ENCODE data around the gene CBLL1. TPM values are rescaled to one million over a fixed set of nuclear protein-coding genes. Genes with fewer than 3 reads are reported as not detected.

CBLL1 gene
- total and polyA plus RNA-seq, 7 donors: 10.1 to 32.6 (median 23.2) TPM

- no peak for TF ChIP-seq CTCF (IDR thresholded peaks at IDR 0.05)
- 89 to 96% (median 94%) methylated on average over 7 of the region's 7 CpGs for whole genome bisulfite sequencing, 3 donors
- Histone ChIP-seq H3K4me1 (peaks cover 13% of the 10 kb centered on the region), H3K27me3 (ENCODE audit: insufficient read depth in 3 of 3, low read length in 2 of 3) (no peaks in the 10 kb centered on the region), H3K36me3 (ENCODE audit: insufficient read depth in 1 of 2, low read depth in 1 of 2) (peaks cover 0 to 75% of the 10 kb centered on the region in 2 donors), H3K4me3 (no peak overlapping the region), H3K9me3 (no peaks in the 10 kb centered on the region), H3K27ac (no peak overlapping the region)
- ATAC-seq (no peak), DNase-seq (no peak)
- intact Hi-C loops (cut with DNase I): no loop called here
Observed at GRCh38 chr7:107751113-107751512, 7.2 kb downstream of the CBLL1 start.

DNA sequence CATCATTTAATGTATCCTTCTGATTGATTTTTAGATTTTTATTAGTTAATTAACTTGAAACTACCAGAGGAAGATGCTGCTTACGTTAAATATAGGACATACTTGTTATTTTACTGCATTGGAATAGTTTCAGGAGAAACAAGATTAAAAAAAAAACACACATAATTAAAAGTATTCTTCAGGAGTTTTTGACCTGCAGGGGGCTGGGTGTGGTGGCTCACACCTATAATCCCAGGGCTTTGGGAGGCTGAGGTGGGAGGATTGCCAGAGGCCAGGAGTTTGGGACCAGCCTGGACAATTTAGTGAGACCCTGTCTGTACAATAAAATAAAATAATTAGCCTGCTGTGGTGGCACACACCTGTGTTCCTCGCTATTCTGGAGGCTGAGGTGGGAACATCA, 10.7 kb downstream of the CBLL1 start:
- intact Hi-C loops (cut with DNase I): no loop called here
- no peaks in the 10 kb centered on the region for H3K9me3 ChIP-seq
- H3K4me1 ChIP-seq: no peaks in the 10 kb centered on the region
- 93 to 100% (median 97%) methylated on average over 2 of the region's 2 CpGs for WGBS, 3 donors
- no peaks in the 10 kb centered on the region for H3K27me3 ChIP-seq (ENCODE audit: insufficient read depth in 3 of 3, low read length in 2 of 3)
- peaks cover 7 to 100% of the 10 kb centered on the region in 2 donors for H3K36me3 ChIP-seq (ENCODE audit: insufficient read depth in 1 of 2, low read depth in 1 of 2)
- DNase-seq (no peak), ATAC-seq (no peak)
- no peak for TF ChIP-seq CTCF (IDR thresholded peaks at IDR 0.05)
- no peak overlapping the region for H3K4me3 ChIP-seq
- no peak overlapping the region for H3K27ac ChIP-seq

DNA sequence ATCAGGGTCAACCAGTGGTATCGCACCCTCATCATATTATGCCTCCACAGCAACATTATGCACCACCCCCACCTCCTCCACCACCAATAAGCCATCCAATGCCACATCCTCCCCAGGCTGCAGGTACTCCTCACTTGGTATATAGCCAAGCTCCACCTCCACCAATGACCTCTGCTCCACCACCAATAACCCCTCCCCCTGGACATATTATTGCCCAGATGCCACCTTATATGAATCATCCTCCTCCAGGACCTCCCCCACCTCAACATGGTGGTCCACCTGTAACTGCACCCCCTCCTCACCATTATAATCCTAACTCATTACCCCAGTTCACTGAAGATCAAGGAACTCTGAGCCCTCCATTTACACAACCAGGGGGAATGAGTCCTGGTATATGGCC, 14.7 kb downstream of the CBLL1 start:
- Histone ChIP-seq H3K27me3 (ENCODE audit: insufficient read depth in 3 of 3, low read length in 2 of 3) (no peaks in the 10 kb centered on the region), H3K9me3 (no peaks in the 10 kb centered on the region), H3K4me3 (no peak overlapping the region), H3K27ac (no peak overlapping the region), H3K36me3 (ENCODE audit: insufficient read depth in 1 of 2, low read depth in 1 of 2) (peaks cover 7 to 76% of the 10 kb centered on the region in 2 donors), H3K4me1 (no peaks in the 10 kb centered on the region)
- TF ChIP-seq CTCF (IDR thresholded peaks at IDR 0.05): no peak
- no peak for ATAC-seq
- intact Hi-C loops (cut with DNase I): no loop called here
- 93 to 100% (median 98%) methylated on average over 1 of the region's 1 CpG for WGBS, 3 donors
- DNase-seq: no peak

- Histone ChIP-seq H3K36me3 (ENCODE audit: insufficient read depth in 1 of 2, low read depth in 1 of 2) (no peaks in the 10 kb centered on the region), H3K9me3 (no peaks in the 10 kb centered on the region), H3K27ac (no peak overlapping the region), H3K4me3 (no peak overlapping the region), H3K4me1 (no peaks in the 10 kb centered on the region), H3K27me3 (ENCODE audit: insufficient read depth in 3 of 3, low read length in 2 of 3) (no peaks in the 10 kb centered on the region)
- ATAC-seq: no peak
- no peak for TF ChIP-seq CTCF (IDR thresholded peaks at IDR 0.05)
- 93 to 97% (median 96%) methylated on average over 2 of the region's 2 CpGs for WGBS, 3 donors
- DNase-seq: no peak
- intact Hi-C loops (cut with DNase I): no loop called here
Observed at GRCh38 chr7:107767391-107767790, 23.4 kb downstream of the CBLL1 start.

- Histone ChIP-seq H3K4me3 (no peak overlapping the region), H3K27ac (no peak overlapping the region), H3K9me3 (no peaks in the 10 kb centered on the region), H3K27me3 (ENCODE audit: insufficient read depth in 3 of 3, low read length in 2 of 3) (no peaks in the 10 kb centered on the region), H3K36me3 (ENCODE audit: insufficient read depth in 1 of 2, low read depth in 1 of 2) (no peaks in the 10 kb centered on the region), H3K4me1 (no peaks in the 10 kb centered on the region)
- intact Hi-C loops (cut with DNase I): no loop called here
- DNase-seq (no peak), ATAC-seq (no peak)
- no peak for TF ChIP-seq CTCF (IDR thresholded peaks at IDR 0.05)
- WGBS, 3 donors: 73 to 78% (median 78%) methylated on average over 1 of the region's 1 CpG
Observed at GRCh38 chr7:107768263-107768662, 24.3 kb downstream of the CBLL1 start.
